CD4-positive, alpha-beta T cell (primary cell): ENCODE results near the gene SATB2. TPM values are rescaled to one million over a fixed set of nuclear protein-coding genes. Genes with fewer than 3 reads are reported as not detected.

ENCODE experiments used
- ATAC-seq: fragments of 200-7000 bp; cut with Tn5 transposase; one replicate; pipeline ENCODE4 v1.10.0; 2022; ENCODE audit warnings: mild to moderate bottlenecking; ENCODE audit not compliant: poor library complexity
- CTCF ChIA-PET: fragments of 350-600 bp; sonication (Branson Sonifier 250); formaldehyde crosslinking; loops from one replicate; lab custom pipeline; 2021; ENCODE audit warnings: antibody characterized with exemption, inconsistent platforms; lab: Charles Lee
- POLR2A ChIA-PET: fragments of 350-600 bp; sonication (Branson Sonifier 250); formaldehyde crosslinking; loops from one replicate; lab custom pipeline; 2021; ENCODE audit warnings: antibody characterized with exemption, inconsistent platforms; lab: Charles Lee
- DNase-seq, 14 experiments: peaks; one replicate each; pipeline ENCODE4 v3.0.0-alpha.2; 2013 to 2020; ENCODE audit warnings: mixed read lengths in 2 of 14
- H3K27ac ChIP-seq, 2 donors: one replicate each; pipeline versions ENCODE4 v1.5.1 to v1.7.0; 2013; ENCODE audit warnings: low read length in 2 of 2, low read depth in 1 of 2, mild to moderate bottlenecking in 1 of 2
- H3K27me3 ChIP-seq, 2 experiments: 1 replicate in 1 of 2; 2 replicates in 1 of 2; pipeline versions ENCODE4 v1.6.1 to v1.7.0; 2013; ENCODE audit warnings: low read length in 2 of 2, control low read depth in 1 of 2, mild to moderate bottlenecking in 1 of 2, moderate library complexity in 1 of 2; ENCODE audit not compliant: insufficient read depth in 2 of 2, control insufficient read depth in 1 of 2
- H3K36me3 ChIP-seq: one replicate; pipeline ENCODE4 v1.6.1; 2013; ENCODE audit warnings: low read length, control low read depth; ENCODE audit not compliant: insufficient read depth
- H3K4me1 ChIP-seq: one replicate; pipeline ENCODE4 v1.6.1; 2013; ENCODE audit warnings: low read length, control low read depth; ENCODE audit not compliant: insufficient read depth
- H3K4me3 ChIP-seq: one replicate; pipeline ENCODE4 v1.5.1; 2013; ENCODE audit warnings: mild to moderate bottlenecking, low read length, moderate library complexity
- H3K9me3 ChIP-seq, 2 experiments: 1 replicate in 1 of 2; 2 replicates in 1 of 2; pipeline versions ENCODE4 v1.6.1 to v1.7.0; 2013; ENCODE audit warnings: low read length in 2 of 2, mild to moderate bottlenecking in 2 of 2, control low read depth in 1 of 2, moderate library complexity in 1 of 2; ENCODE audit not compliant: control insufficient read depth in 1 of 2, insufficient read depth in 1 of 2
- H3K27ac Mint-ChIP-seq: one replicate; pipeline ENCODE4 v1.8.0; 2020; ENCODE audit warnings: mixed read lengths
- H3K27me3 Mint-ChIP-seq: one replicate; pipeline ENCODE4 v1.8.0; 2021; ENCODE audit warnings: mixed read lengths
- H3K36me3 Mint-ChIP-seq: one replicate; pipeline ENCODE4 v1.8.0; 2021; ENCODE audit warnings: low read depth, mixed read lengths
- H3K4me1 Mint-ChIP-seq: one replicate; pipeline ENCODE4 v1.8.0; 2021; ENCODE audit warnings: low read depth, mixed read lengths
- H3K4me3 Mint-ChIP-seq: one replicate; pipeline ENCODE4 v1.8.0; 2020; ENCODE audit warnings: mild to moderate bottlenecking, mixed read lengths
- H3K9me3 Mint-ChIP-seq: one replicate; pipeline ENCODE4 v1.8.0; 2020; ENCODE audit warnings: mixed read lengths
- intact Hi-C, 2 experiments: fragments of 100-400 bp; cut with DNase I in 1 of 2; cut with micrococcal nuclease in 1 of 2; formaldehyde crosslinking; loops; one replicate each; pipeline versions ENCODE4 v1.15.1 to v1.9.0; 2023 to 2025; cut with DNase I, micrococcal nuclease
- total RNA-seq, 174 experiments: library from RNA in 2 of 174; stranded (reverse) in 2 of 174; gene quantifications; one replicate each; pipeline ENCODE4 v1.2.3 and lab custom pipeline; 2021 to 2026
- TF ChIP-seq, protein P1 (sequence below): fragments of 200-600 bp; IDR thresholded peaks from one replicate; pipeline ENCODE4 v1.8.0; 2022; ENCODE audit warnings: antibody characterized with exemption, mild to moderate bottlenecking

Gene SATB2
- total RNA-seq, 2 experiments from 2014 or later, result not detected

DNA sequence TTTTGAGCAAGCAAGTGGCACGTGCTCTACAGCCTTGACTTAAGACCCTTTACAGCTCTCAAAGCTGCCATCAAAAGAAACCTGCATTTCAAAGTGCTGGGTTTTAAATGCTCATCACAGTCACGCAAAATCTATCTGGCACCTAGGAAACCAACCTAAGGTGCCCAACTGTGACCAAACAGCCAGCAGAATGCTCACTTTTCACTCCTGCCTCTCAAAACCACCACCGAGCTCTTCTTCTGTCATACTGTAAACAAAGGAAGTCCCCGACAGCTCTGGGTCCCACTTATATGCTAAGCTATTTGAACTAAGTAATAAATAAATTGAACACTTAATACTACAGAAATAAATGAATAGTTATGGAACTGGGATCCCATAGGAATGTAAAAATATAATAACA is 33.6 kb downstream of the SATB2 start:
- Mint-ChIP-seq H3K36me3 (no peaks in the 10 kb centered on the region), H3K9me3 (no peaks in the 10 kb centered on the region), H3K4me3 (no peak overlapping the region), H3K27ac (no peak overlapping the region), H3K27me3 (peaks cover 30% of the 10 kb centered on the region), H3K4me1 (no peaks in the 10 kb centered on the region)
- DNase-seq, result no peak
- no peak for ATAC-seq
- Histone ChIP-seq H3K9me3 (no peaks in the 10 kb centered on the region), H3K27me3 (peaks cover 0 to 2% of the 10 kb centered on the region in 2 experiments), H3K4me3 (no peak overlapping the region), H3K4me1 (no peaks in the 10 kb centered on the region), H3K27ac (no peak overlapping the region), H3K36me3 (no peaks in the 10 kb centered on the region)
- intact Hi-C loops, result no loop called here
- TF ChIP-seq, protein P1, sequence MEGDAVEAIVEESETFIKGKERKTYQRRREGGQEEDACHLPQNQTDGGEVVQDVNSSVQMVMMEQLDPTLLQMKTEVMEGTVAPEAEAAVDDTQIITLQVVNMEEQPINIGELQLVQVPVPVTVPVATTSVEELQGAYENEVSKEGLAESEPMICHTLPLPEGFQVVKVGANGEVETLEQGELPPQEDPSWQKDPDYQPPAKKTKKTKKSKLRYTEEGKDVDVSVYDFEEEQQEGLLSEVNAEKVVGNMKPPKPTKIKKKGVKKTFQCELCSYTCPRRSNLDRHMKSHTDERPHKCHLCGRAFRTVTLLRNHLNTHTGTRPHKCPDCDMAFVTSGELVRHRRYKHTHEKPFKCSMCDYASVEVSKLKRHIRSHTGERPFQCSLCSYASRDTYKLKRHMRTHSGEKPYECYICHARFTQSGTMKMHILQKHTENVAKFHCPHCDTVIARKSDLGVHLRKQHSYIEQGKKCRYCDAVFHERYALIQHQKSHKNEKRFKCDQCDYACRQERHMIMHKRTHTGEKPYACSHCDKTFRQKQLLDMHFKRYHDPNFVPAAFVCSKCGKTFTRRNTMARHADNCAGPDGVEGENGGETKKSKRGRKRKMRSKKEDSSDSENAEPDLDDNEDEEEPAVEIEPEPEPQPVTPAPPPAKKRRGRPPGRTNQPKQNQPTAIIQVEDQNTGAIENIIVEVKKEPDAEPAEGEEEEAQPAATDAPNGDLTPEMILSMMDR, result no peak
- POLR2A ChIA-PET, result no interaction called here
- CTCF ChIA-PET, result no interaction called here

DNA sequence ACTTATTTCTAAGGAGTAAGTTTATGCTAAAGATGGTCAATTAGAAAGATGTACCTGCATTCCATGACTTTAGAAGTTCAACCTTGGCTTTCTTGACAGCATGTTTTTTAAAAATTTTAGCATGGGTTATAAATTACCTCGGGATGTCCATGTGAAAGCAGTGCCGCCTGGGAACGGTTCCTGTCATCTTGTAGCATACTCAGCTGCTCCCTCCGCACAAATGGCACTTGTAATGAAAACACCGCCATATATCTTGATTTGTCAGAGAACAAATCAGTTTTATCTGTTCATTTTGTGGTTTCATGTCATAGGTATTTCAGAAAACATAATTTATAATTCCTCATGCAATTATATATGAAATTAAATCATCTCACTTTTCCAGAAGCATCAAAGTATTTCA is 38.3 kb downstream of the SATB2 start:
- Mint-ChIP-seq H3K27ac (no peak overlapping the region), H3K27me3 (peaks cover 35% of the 10 kb centered on the region), H3K36me3 (no peaks in the 10 kb centered on the region), H3K9me3 (no peaks in the 10 kb centered on the region), H3K4me3 (no peak overlapping the region), H3K4me1 (no peaks in the 10 kb centered on the region)
- intact Hi-C loops, result no loop called here
- no peak for DNase-seq
- no peaks in the 10 kb centered on the region for H3K27me3 ChIP-seq
- H3K9me3 ChIP-seq, result no peaks in the 10 kb centered on the region
- no peak for ATAC-seq
- no peaks in the 10 kb centered on the region for H3K4me1 ChIP-seq
- TF ChIP-seq, protein P1, result no peak
- H3K4me3 ChIP-seq, result no peak overlapping the region
- no peaks in the 10 kb centered on the region for H3K36me3 ChIP-seq
- ChIA-PET POLR2A (no interaction called here), CTCF (no interaction called here)
- H3K27ac ChIP-seq, result no peak overlapping the region

DNA sequence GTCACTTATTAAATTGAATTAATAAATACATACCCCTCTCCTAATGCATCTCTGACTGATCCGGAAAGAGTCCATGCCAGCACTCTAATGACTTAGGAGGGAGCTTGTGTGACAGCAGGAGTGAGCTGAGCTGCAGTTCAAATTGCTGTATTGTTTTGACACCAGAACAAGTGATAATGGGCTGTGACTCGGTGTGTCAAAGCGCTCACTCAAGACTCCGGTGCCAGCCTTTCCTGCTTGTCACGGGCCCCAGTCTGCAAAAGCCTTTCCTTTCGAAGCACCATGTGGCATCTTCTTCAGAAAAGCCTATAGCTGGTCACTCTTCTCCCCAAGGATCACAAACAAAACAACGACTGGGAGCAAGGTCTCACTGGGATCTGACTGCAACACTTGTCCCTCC is 43.3 kb downstream of the SATB2 start:
- Mint-ChIP-seq H3K27me3 (peaks cover 17% of the 10 kb centered on the region), H3K27ac (no peak overlapping the region), H3K4me3 (no peak overlapping the region), H3K9me3 (no peaks in the 10 kb centered on the region), H3K36me3 (no peaks in the 10 kb centered on the region), H3K4me1 (no peaks in the 10 kb centered on the region)
- TF ChIP-seq, protein P1, result no peak
- CTCF ChIA-PET, result no interaction called here
- H3K27me3 ChIP-seq, result no peaks in the 10 kb centered on the region
- no peaks in the 10 kb centered on the region for H3K9me3 ChIP-seq
- no peak for DNase-seq
- H3K4me1 ChIP-seq, result no peaks in the 10 kb centered on the region
- H3K27ac ChIP-seq, result no peak overlapping the region
- H3K4me3 ChIP-seq, result no peak overlapping the region
- intact Hi-C loops, result no loop called here
- POLR2A ChIA-PET, result no interaction called here
- no peak for ATAC-seq
- H3K36me3 ChIP-seq, result no peaks in the 10 kb centered on the region
